HG03196 (cell line): Measurements from ENCODE around the gene RRP1.

Experiments
- ATAC-seq: cut with Tn5 transposase; IDR thresholded peaks from one replicate; pipeline ENCODE4 v1.9.1; 2021; ENCODE audit not compliant: unreplicated experiment

RRP1 gene

GRCh38 chr21:43800566-43800965 is 11.2 kb downstream of the RRP1 start:
- no peak for ATAC-seq

GRCh38 chr21:43801006-43801783 is 11.8 kb downstream of the RRP1 start:
- no peak for ATAC-seq

GRCh38 chr21:43802713-43803313 is 13.4 kb downstream of the RRP1 start:
- ATAC-seq = no peak

- no peak for ATAC-seq
Measured at GRCh38 chr21:43803558-43804300, 14.4 kb downstream of the RRP1 start.

- peak; percentile 69 for ATAC-seq
Measured at GRCh38 chr21:43805275-43805800, 16.0 kb downstream of the RRP1 start.

- no peak for ATAC-seq
Measured at GRCh38 chr21:43806017-43806710, 16.8 kb downstream of the RRP1 start.

GRCh38 chr21:43808367-43808766 is 19.0 kb downstream of the RRP1 start:
- no peak for ATAC-seq

- ATAC-seq = no peak
Measured at GRCh38 chr21:43808832-43809251, 19.5 kb downstream of the RRP1 start.

GRCh38 chr21:43809346-43809799 is 20.0 kb downstream of the RRP1 start:
- ATAC-seq = no peak

GRCh38 chr21:43809853-43810504 is 20.6 kb downstream of the RRP1 start:
- ATAC-seq = no peak

- peak; percentile 50 for ATAC-seq
Measured at GRCh38 chr21:43810505-43811261, 21.3 kb downstream of the RRP1 start.

GRCh38 chr21:43811262-43812105 is 22.1 kb downstream of the RRP1 start:
- no peak for ATAC-seq

- no peak for ATAC-seq
Measured at GRCh38 chr21:43812139-43812821, 22.9 kb downstream of the RRP1 start.

GRCh38 chr21:43812957-43813655 is 23.7 kb downstream of the RRP1 start:
- no peak for ATAC-seq

GRCh38 chr21:43813656-43813980 is 24.2 kb downstream of the RRP1 start:
- ATAC-seq = no peak

- ATAC-seq = no peak
Measured at GRCh38 chr21:43814215-43815106, 25.1 kb downstream of the RRP1 start.

GRCh38 chr21:43815107-43815613 is 25.8 kb downstream of the RRP1 start:
- ATAC-seq = no peak
